Activated B cell treated with CpG ODN at 0.5 μM for 24 hours (primary cell): ENCODE data around the gene GLT8D2. TPM values are rescaled to one million over a fixed set of nuclear protein-coding genes. Genes with fewer than 3 reads are reported as not detected.

ENCODE experiments used
- ATAC-seq: fragments of 200-7000 bp; cut with Tn5 transposase; one replicate; pipeline ENCODE4 v1.10.0; 2021; ENCODE audit warnings: low read depth, mild to moderate bottlenecking, moderate library complexity
- CTCF ChIA-PET: fragments of 350-600 bp; sonication (Branson Sonifier 250); formaldehyde crosslinking; loops from one replicate; lab custom pipeline; 2021; ENCODE audit warnings: antibody characterized with exemption; lab: Charles Lee
- POLR2A ChIA-PET: fragments of 350-600 bp; sonication (Branson Sonifier 250); formaldehyde crosslinking; loops from one replicate; lab custom pipeline; 2021; ENCODE audit warnings: antibody characterized with exemption; lab: Charles Lee
- DNase-seq: peaks from one replicate; pipeline ENCODE4 v3.0.0; 2022
- H3K27ac Mint-ChIP-seq: one replicate; pipeline ENCODE4 v1.8.0; 2020; ENCODE audit warnings: mixed read lengths
- H3K27me3 Mint-ChIP-seq: one replicate; pipeline ENCODE4 v1.8.0; 2021; ENCODE audit warnings: mixed read lengths
- H3K36me3 Mint-ChIP-seq: one replicate; pipeline ENCODE4 v1.8.0; 2021; ENCODE audit warnings: low read depth, mixed read lengths
- H3K4me1 Mint-ChIP-seq: one replicate; pipeline ENCODE4 v1.8.0; 2021; ENCODE audit warnings: mixed read lengths
- H3K4me3 Mint-ChIP-seq: one replicate; pipeline ENCODE4 v1.8.0; 2020; ENCODE audit warnings: mild to moderate bottlenecking, mixed read lengths
- H3K9me3 Mint-ChIP-seq: one replicate; pipeline ENCODE4 v1.8.0; 2020; ENCODE audit warnings: mixed read lengths
- intact Hi-C: fragments of 100-400 bp; cut with micrococcal nuclease; formaldehyde crosslinking; loops from one replicate; pipeline ENCODE4 v1.15.1; 2024
- total RNA-seq: library from RNA; stranded (reverse); gene quantifications from 2 replicates; pipeline ENCODE4 v1.2.3, GENCODE V29; 2022
- TF ChIP-seq, protein P1 (sequence below): fragments of 200-600 bp; IDR thresholded peaks from one replicate; pipeline ENCODE4 v1.8.0; 2022; ENCODE audit warnings: antibody characterized with exemption, mild to moderate bottlenecking

The GLT8D2 gene
- total RNA-seq, 1 donor from 2014 or later: not detected

DNA sequence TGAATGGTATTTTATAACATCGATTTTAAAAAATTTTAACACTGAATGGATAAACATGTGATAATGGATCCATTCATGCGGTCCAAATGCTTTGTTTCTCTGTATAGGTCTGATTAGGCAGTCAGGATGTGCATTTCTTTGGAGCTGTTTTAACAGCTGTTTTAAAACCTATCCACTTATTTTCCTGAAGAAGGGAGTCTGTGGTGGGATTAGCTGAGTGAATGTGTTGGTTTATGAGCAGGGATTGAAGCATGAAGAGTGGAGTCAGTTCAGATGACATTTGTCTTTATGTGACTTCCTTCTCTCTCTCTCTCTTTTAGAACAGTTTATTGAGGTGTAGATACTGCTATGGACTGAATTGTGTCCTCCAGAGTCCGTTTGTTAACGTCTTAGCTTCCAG lies 37.7 kb downstream of the GLT8D2 start:
- ATAC-seq (no peak), DNase-seq (no peak)
- no peak overlapping the region for H3K4me3 Mint-ChIP-seq

DNA sequence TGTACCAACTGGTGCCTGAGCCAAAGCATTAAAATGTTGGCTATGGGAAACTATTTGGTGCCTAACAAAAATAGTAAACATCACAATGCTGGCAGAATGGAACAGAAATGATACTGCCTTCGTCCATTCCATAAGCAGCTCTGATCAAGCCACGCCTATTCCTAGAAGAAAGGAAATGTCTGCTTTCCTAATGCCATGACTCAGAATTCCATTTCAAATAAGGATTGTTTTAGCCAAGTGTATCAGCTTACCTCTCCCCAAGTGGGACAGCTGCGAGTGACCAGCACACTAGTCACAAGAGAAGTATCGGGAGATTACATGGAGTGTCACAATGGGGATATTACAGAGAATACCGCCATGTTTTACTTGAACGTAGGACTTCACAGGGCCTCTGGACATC lies 38.7 kb downstream of the GLT8D2 start:
- intact Hi-C loops: no loop called here
- TF ChIP-seq, protein P1, sequence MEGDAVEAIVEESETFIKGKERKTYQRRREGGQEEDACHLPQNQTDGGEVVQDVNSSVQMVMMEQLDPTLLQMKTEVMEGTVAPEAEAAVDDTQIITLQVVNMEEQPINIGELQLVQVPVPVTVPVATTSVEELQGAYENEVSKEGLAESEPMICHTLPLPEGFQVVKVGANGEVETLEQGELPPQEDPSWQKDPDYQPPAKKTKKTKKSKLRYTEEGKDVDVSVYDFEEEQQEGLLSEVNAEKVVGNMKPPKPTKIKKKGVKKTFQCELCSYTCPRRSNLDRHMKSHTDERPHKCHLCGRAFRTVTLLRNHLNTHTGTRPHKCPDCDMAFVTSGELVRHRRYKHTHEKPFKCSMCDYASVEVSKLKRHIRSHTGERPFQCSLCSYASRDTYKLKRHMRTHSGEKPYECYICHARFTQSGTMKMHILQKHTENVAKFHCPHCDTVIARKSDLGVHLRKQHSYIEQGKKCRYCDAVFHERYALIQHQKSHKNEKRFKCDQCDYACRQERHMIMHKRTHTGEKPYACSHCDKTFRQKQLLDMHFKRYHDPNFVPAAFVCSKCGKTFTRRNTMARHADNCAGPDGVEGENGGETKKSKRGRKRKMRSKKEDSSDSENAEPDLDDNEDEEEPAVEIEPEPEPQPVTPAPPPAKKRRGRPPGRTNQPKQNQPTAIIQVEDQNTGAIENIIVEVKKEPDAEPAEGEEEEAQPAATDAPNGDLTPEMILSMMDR: no peak
- no peak overlapping the region for H3K4me3 Mint-ChIP-seq

More for the DNA sequence above, 37.7 kb downstream of the GLT8D2 start:
- Mint-ChIP-seq H3K36me3 (no peaks in the 10 kb centered on the region), H3K4me1 (no peaks in the 10 kb centered on the region), H3K27ac (no peak overlapping the region), H3K9me3 (peaks cover 2% of the 10 kb centered on the region), H3K27me3 (peaks cover 12% of the 10 kb centered on the region)
- ChIA-PET POLR2A (no interaction called here), CTCF (no interaction called here)
- TF ChIP-seq, protein P1: no peak
- intact Hi-C loops: no loop called here

DNA sequence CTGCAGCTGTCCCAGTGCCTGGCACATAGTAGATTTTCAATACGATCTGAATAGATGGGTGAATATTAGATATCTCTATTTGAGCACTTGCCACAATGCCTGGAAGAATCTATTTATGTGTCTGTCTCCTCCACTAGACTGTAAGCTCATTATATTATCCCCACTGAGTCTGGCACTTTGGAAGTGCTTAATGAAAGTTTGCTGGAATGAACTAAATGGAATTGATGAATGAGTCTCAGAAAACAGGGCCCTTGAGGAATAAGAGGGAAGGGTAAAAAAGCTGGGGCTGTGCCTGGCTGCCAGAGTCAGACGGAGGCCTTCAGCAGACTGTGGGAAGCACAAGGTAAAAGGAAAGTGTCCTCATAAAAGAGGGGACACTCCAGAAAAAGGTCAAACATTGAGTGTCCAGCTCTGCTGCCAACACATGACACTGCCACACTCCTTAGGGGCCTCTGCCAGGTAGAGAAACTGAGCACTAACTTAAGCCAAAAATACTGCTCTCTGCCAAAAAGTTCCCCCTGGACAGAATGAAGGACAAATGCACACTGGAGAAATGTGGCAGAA lies 39.3 kb downstream of the GLT8D2 start:
- DNase-seq (no peak), ATAC-seq (no peak)
- peaks cover 11% of the 10 kb centered on the region for H3K27me3 Mint-ChIP-seq
- no peaks in the 10 kb centered on the region for H3K4me1 Mint-ChIP-seq
- TF ChIP-seq, protein P1: no peak
- no peaks in the 10 kb centered on the region for H3K36me3 Mint-ChIP-seq
- no peak overlapping the region for H3K4me3 Mint-ChIP-seq
- CTCF ChIA-PET: no interaction called here
- H3K27ac Mint-ChIP-seq: no peak overlapping the region
- POLR2A ChIA-PET: no interaction called here
- intact Hi-C loops: no loop called here
- H3K9me3 Mint-ChIP-seq: peaks cover 2% of the 10 kb centered on the region

More for the DNA sequence above, 38.7 kb downstream of the GLT8D2 start:
- ATAC-seq (no peak), DNase-seq (no peak)
- Mint-ChIP-seq H3K4me1 (no peaks in the 10 kb centered on the region), H3K27me3 (peaks cover 10% of the 10 kb centered on the region), H3K9me3 (peaks cover 2% of the 10 kb centered on the region), H3K27ac (no peak overlapping the region), H3K36me3 (no peaks in the 10 kb centered on the region)
- CTCF ChIA-PET: no interaction called here
- POLR2A ChIA-PET: no interaction called here

DNA sequence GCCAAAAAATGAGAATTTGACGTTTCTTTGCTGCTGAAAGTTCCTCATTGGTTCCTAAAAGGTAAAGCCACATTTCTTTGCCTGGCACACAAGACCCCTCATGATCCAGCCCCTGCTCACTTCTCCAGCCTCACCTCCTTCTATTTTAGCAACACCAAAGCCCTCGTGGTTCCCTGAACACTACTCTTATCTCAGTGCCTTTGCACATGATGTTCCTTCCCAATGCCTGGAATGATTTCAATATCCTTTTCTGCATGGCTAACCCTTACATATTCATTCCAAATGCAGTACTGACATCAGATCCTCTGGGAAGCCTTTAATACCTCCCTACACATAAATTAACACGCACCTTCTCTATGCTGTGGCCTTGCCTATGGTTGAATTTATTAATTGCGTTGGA lies 39.9 kb downstream of the GLT8D2 start:
- intact Hi-C loops: no loop called here
- H3K4me1 Mint-ChIP-seq: no peaks in the 10 kb centered on the region

DNA sequence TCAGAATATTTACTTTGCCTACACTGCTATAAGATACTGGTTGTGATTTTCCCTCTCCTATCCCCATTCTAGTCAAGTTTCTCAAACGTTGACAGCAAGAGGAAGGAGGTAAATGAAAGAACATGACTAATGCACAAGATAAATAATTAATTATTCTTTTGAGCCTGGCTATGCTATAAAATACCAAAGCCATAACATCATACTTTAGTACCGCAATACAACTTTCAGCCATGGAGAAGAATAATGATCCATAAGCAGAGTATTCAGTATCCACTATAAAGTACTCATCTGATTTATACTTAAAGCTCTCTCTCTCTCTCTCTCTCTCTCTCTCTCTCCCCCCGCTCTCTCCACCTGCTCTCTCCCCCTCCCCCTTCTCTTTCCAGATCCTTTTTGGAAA lies 43.1 kb downstream of the GLT8D2 start:
- Mint-ChIP-seq H3K4me3 (no peak overlapping the region), H3K27me3 (peaks cover 24% of the 10 kb centered on the region), H3K36me3 (no peaks in the 10 kb centered on the region), H3K27ac (no peak overlapping the region), H3K9me3 (peaks cover 2% of the 10 kb centered on the region), H3K4me1 (no peaks in the 10 kb centered on the region)
- ATAC-seq (no peak), DNase-seq (no peak)
- TF ChIP-seq, protein P1: no peak
- ChIA-PET POLR2A (no interaction called here), CTCF (no interaction called here)
- intact Hi-C loops: no loop called here

More for the DNA sequence above, 39.9 kb downstream of the GLT8D2 start:
- Mint-ChIP-seq H3K4me3 (no peak overlapping the region), H3K9me3 (peaks cover 2% of the 10 kb centered on the region), H3K27me3 (peaks cover 12% of the 10 kb centered on the region), H3K36me3 (no peaks in the 10 kb centered on the region), H3K27ac (no peak overlapping the region)
- POLR2A ChIA-PET: no interaction called here
- ATAC-seq (no peak), DNase-seq (no peak)
- CTCF ChIA-PET: no interaction called here
- TF ChIP-seq, protein P1: no peak
